Ramos (cell line): ENCODE data around the gene PLPP4.

ENCODE experiments used
- in situ Hi-C: fragments of 300-500 bp; cut with MboI; formaldehyde crosslinking; loops from one replicate; pipeline ENCODE4 v1.14.3; 2022; ENCODE audit warnings: low sequenced_read_pairs; ENCODE audit not compliant: unreplicated experiment

PLPP4 gene

GRCh38 chr10:120456626-120457430 is at the start of gene PLPP4:
Gene PLPP4, plus strand, starts transcription at chr10:120457227. Its CDS starts 79 bp downstream, at chr10:120457306.
- in situ Hi-C loops: no loop called here

DNA sequence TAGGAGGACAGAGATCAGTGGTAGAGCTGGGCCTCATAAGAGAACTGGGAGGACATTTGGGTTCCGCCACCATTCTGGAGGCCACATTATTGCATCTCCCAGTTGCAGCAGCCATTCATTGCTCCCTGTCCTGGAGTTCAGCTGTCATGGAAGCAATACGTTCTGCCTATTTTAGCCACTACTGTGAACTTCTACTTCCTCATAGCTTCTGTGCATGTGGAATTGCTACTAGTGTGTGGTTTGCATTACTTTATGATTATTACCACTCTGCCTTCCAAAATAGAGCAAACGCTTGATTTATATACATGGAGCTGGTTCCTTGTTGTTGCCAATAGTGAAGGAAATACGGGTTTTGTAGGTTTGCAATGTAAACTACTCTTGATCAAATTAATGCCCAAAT is 47.2 kb upstream of the PLPP4 start:
- in situ Hi-C loops: no loop called here

- in situ Hi-C loops: no loop called here
These were observed 42.1 kb upstream of the PLPP4 start for GRCh38 chr10:120414946-120415345.

GRCh38 chr10:120415709-120416330 is 41.2 kb upstream of the PLPP4 start:
- in situ Hi-C loops: no loop called here

DNA sequence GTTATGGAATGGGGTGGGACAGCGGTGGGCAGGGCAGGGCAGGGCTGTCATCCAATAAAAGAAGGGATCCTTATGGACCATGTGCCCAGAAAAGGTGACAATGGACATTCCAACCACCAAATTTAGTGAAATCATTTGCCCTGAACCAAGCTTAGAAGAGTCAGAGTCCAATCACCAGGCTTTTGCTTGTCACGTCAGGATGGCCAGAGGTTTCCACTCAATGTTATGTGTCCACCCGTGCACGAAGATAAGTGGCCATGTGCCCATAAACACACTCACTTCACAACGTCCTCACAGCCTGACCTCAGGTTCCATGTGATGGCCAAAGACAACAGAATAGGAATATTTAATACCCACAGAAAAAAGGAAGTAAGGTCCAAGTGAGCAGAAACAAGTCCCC is 36.6 kb upstream of the PLPP4 start:
- in situ Hi-C loops: no loop called here

DNA sequence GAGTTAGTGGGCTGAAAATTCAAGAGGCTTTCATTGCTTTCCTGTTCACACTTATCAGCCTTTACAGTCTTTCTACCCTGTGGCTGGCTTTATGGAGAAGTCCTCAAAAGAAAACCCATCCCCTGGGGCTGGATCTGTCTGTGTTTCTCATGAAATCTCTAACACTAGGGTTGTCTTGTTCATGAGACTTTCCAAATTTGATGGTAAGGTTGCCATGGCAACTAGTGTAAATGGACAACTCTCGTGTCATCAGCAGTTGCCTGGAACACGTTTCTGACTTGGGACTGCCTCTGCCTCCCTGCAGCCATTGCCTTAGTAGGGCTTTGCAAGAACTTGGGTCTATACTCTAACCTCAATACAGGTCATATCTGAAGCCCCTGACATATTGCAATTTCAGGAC is 35.8 kb upstream of the PLPP4 start:
- in situ Hi-C loops: no loop called here

DNA sequence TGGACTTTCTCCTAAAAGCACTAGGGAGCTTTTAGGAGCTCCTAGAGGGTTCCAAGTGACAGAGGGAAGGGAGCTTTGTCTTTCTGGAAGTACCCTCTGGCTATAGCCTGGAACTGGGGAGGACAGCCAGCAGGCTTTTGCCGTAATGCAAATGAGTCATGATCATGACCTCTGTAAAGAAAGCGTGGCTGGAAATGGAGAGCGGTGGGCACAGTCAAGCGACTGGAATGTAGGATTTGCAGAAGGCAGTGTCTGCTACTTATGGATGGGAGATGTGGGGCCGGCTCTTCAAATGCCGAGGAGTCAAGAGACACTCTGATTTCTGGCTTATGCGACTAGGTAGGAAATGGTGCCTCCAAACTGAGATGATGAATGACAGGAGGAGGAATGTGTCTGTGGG is 34.6 kb upstream of the PLPP4 start:
- in situ Hi-C loops: no loop called here

GRCh38 chr10:120423431-120424197 is 33.4 kb upstream of the PLPP4 start:
- in situ Hi-C loops: no loop called here

DNA sequence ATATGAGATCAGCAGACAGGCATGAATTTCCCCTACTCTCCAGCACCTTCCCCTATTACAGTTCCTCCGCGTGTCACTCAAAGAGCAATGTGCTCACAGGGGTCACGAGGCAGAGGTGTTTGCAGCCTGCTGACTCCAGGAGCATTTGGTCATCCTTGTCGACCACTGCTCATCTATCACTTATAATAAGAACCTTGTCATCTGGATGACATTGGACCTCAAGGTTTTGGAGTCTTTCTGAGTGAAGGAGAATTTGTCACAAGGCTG is 32.9 kb upstream of the PLPP4 start:
- in situ Hi-C loops: no loop called here

DNA sequence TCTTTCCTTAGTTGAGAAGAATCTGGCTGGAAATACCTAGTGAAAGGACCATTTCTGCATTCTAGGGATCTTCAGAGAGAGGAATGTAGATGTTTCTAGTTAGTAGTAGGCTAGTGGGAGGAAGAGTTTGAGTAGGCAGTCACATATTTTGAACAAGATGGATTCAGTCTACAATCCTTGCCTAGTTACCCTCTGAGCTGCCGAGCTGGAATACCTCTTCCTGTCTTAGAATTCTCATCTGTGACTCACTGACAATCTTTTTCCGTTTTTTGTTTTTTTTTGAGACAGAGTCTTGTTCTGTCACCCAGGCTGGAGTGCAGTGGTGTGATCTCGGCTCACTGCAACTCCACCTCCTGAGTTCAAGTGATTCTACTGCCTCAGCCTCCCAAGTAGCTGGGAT is 30.7 kb upstream of the PLPP4 start:
- in situ Hi-C loops: no loop called here

- in situ Hi-C loops: no loop called here
These were observed 28.3 kb upstream of the PLPP4 start for GRCh38 chr10:120428754-120429153.

DNA sequence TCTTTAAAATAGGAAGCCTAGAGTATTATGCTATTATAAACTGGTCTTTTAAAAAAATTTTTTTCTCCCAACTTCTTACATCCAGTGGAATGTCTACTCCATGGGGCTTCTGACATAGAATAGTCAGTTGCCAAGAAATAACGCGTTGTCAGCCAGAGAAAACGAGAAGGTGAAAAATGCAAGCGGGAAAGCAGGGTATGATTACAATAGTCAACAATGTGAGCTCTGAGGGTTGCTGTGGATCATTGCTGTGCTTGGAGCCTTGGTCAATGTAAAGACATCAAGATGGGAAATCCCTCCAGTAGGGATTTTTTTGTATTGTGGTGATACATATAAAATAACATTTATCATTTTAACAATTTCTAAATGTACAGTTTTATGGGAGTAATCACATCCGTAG is 27.6 kb upstream of the PLPP4 start:
- in situ Hi-C loops: no loop called here

- in situ Hi-C loops: no loop called here
These were observed 25.8 kb upstream of the PLPP4 start for GRCh38 chr10:120431251-120431651.

DNA sequence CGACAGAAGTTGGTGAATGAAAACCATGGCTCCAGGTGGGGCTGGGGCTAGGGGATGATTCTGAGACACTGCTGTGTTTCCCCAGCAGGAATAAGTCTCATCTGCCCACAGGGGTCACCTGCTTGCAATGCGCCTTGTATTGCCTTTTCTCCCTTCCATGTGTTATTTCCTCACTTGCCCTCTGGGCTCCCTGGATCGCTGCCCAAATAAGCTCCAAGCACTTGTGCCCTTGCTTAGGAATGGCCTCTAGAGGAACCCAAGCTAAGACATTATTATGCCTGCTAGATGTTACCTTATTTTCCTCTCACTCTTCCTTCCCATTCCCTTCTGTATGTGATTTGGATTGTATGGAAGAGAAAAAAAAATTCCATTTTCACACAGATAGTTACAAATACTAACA is 24.8 kb upstream of the PLPP4 start:
- in situ Hi-C loops: no loop called here

DNA sequence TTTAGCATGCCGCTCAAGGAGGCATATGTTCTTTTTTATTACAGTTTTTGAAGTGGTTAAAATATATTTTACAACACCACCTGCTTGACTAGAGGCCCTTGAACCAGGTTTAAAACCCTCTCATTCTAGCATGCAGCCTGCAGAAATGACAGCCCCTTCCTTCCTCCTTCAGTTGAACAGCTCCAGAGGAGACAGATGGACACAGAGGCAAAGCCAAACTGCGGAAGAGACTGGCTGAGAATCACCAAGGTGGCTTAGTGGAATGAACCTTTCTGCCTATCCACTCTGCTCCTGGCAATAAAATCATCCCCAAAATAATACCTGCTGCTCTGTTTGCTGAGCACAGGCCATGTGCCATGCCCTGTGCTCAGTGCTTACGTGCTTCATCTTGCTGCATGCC is 23.9 kb upstream of the PLPP4 start:
- in situ Hi-C loops: no loop called here

- in situ Hi-C loops: no loop called here
These were observed 20.5 kb upstream of the PLPP4 start for GRCh38 chr10:120436439-120437112.

- in situ Hi-C loops: no loop called here
These were observed 19.5 kb upstream of the PLPP4 start for GRCh38 chr10:120437541-120437940.

- in situ Hi-C loops: no loop called here
These were observed 5.1 kb upstream of the PLPP4 start for GRCh38 chr10:120451968-120452367.

DNA sequence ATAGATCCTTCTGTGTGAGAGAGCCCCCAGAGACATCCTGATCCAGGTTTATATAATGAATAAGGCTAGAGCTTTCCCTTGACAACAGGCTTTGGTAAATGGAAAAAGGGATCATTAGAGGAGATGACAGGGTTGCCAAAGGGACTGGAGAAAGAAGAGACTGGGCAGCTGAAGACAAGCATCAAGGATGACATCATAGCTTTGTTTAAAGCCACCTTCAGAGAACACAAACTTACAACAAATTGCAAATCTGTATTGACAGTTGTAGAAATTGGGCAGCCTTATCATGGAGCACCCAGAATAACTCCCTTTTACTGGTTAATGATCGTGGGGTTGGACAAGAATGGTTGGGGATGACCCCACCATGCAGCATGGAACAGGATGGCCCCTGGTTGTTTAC is 3.7 kb upstream of the PLPP4 start:
- in situ Hi-C loops: no loop called here

- in situ Hi-C loops: no loop called here
These were observed 3.1 kb upstream of the PLPP4 start for GRCh38 chr10:120453886-120454285.

DNA sequence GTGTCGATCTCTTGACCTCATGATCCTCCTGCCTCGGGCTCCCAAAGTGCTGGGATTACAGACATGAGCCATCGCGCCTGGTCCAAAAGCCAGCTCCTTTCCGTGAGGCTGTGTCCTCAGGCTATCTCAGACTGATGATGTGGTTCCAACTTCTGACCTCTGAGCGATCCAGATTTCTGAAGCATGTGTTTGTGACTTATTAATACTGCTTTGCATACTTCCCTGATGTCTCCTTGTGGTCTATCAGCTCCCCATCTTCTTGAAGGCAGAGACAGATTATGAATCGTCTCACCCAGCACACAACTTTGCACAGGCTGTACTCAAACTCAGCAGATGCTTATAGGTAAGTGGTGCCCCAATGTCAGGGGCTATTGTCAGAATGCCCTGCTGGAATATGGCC is 2.0 kb upstream of the PLPP4 start:
- in situ Hi-C loops: no loop called here
